ENCODE data around the gene MUC5AC.
"Not testable (repeated sequence)": the region's sequence is repeated elsewhere in the genome, so short reads cannot be mapped to it uniquely, and the experiment has no call there.

- TF ChIP-seq CTCF (IDR thresholded peaks at IDR 0.05); ZFX (IDR thresholded peaks at IDR 0.05; ENCODE audit: borderline replicate concordance): not testable (repeated sequence)
These were observed 92.7 kb downstream of the MUC5AC start for GRCh38 chr11:1250411-1250810.
